Mucosa of gallbladder (tissue), 1 donor: ENCODE results near the gene PYM1. TPM values are rescaled to one million over a fixed set of nuclear protein-coding genes. Genes with fewer than 3 reads are reported as not detected.
"Not testable (repeated sequence)": the region's sequence is repeated elsewhere in the genome, so short reads cannot be mapped to it uniquely, and the experiment has no call there.

Experiments used
- DNase-seq: peaks from one replicate; pipeline ENCODE4 v3.0.0-alpha.2; 2020; ENCODE audit warnings: low spot score
- total RNA-seq: library from RNA; stranded (reverse); gene quantifications from one replicate; pipeline ENCODE4 v1.2.1, GENCODE V29; 2021
- donor health status: DM: no; HTN: no; CAD: no.

Gene PYM1
- total RNA-seq, 1 donor from 2014 or later, result 25.1 TPM

DNA sequence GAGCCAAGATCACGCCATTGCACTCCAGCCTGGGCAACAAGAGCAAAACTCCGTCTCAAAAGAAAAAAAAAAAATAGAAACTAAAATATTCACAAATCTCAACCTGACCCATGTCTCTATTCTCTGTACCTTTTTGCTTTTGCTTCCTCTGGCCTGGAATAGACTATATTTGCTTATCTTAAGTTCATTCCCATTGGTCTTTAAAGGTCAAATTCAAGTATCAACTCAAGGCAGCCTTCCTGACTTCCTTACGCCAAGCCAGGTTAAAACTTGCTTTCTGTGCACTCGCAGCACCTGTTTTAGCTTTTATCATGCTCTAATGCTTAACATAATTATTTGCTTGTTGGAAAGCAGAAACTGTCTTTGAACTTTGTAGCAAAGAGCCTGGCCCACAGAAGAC is 14.8 kb downstream of the PYM1 start:
- DNase-seq, result no peak

GRCh38 chr12:55909513-55909884 is 18.2 kb downstream of the PYM1 start:
- DNase-seq, result no peak

DNA sequence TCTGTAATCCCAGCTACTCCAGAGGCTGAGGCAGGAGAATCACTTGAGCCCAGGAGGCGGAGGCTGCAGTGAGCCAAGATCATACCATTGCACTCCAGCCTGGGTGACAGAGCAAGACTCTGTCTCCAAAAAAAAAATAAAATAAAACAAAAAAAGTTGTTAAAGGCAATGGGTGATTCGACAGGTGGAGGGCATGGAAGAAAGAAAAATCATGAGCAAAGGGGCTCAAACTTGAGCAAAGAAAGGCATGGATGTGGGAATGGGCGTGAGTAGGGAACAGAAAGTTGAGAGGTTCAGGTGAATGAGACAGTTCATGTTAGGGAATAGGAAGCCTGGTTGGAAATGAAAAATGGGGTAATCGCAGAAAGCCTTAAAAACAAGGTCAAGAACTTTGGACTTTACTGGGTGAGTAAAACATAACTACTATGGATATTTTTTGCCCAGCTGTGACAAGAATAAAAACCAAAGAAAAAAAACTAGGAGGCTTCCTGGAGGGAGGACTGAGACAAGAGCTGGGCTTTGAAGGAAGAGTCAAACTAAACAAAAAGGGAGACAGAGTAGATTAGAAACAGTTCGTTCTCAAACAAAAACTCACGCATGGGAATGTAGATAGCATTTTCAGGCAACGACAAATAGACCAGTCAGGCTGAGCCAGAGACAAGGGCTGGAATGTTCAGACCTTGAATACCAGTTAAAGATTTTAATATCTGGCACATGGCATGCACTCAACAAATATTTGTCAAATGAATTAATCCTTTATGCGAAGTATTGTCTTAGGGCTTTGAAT is 18.8 kb downstream of the PYM1 start:
- no peak for DNase-seq

GRCh38 chr12:55906056-55906455 is 21.6 kb downstream of the PYM1 start:
- DNase-seq, result no peak

- no peak for DNase-seq
These were observed 25.7 kb downstream of the PYM1 start for GRCh38 chr12:55901881-55902490.

DNA sequence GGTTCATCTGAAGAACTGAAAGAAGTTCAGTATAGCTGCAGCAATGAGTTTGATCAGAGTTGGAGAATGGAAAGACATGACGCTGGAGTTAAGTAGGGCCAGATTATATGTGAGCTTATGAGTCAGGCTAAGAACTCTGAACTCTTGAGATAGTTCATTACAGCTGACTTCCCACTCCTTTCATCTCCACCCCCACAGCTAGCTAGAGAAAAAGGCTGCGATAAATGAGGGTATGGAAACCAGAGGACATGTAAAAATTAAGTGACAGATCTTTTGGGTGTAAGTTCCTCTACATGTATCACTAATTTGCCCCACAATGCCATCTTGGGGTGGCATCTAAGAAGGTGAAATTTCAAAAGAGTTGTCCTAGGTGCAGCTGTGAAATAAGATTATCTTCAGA is 28.6 kb downstream of the PYM1 start:
- no peak for DNase-seq

GRCh38 chr12:55893723-55894122 is 34.0 kb downstream of the PYM1 start:
- no peak for DNase-seq

DNA sequence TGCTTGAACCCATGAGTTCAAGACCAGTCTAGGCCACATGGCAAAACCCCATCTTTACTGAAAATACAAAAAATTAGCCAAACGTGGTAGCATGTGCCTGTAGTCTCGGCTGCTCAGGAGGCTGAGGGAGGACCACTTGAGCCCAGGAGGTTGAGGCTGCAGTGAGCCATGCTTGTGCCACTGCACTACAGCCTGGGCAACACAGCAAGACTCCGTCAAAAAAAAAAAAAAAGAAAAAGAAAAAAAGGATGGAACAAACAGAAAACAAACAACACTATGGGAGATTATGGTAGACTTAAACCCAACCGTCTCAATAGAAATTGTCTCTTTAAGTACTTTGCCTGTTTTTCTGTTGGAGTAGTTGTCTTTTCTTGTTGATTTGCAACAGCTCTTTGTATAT is 36.4 kb downstream of the PYM1 start:
- DNase-seq, result no peak

- no peak for DNase-seq
These were observed 42.6 kb downstream of the PYM1 start for GRCh38 chr12:55885113-55885512.

GRCh38 chr12:55877824-55878223 is 49.9 kb downstream of the PYM1 start:
- no peak for DNase-seq

- DNase-seq, result no peak
These were observed 51.8 kb downstream of the PYM1 start for GRCh38 chr12:55875704-55876467.

- no peak for DNase-seq
These were observed 53.3 kb downstream of the PYM1 start for GRCh38 chr12:55874443-55874842.

GRCh38 chr12:55866454-55867004 is 61.2 kb downstream of the PYM1 start:
- not testable (repeated sequence) for DNase-seq

GRCh38 chr12:55865327-55865726 is 62.4 kb downstream of the PYM1 start:
- DNase-seq, result no peak

- DNase-seq, result not testable (repeated sequence)
These were observed 64.8 kb downstream of the PYM1 start for GRCh38 chr12:55862931-55863330.

DNA sequence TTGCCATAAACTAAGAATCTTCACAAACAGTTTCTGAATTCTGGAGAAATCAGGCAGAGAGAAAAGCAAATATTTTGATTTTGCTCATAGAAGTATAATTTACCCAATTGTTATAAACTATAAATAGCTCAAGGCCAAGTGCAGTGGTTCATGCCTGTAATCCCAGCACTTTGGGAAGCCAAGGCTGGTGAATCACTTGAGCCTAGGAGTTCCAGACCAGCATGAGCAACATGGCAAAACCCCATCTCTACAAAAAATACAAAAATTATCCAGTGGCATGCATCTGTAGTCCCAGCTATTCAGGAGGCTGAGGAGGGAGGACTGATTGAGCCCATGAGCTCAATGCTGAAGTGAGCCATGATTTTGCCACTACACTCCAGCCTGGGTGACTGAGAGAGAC is 65.4 kb downstream of the PYM1 start:
- no peak for DNase-seq

DNA sequence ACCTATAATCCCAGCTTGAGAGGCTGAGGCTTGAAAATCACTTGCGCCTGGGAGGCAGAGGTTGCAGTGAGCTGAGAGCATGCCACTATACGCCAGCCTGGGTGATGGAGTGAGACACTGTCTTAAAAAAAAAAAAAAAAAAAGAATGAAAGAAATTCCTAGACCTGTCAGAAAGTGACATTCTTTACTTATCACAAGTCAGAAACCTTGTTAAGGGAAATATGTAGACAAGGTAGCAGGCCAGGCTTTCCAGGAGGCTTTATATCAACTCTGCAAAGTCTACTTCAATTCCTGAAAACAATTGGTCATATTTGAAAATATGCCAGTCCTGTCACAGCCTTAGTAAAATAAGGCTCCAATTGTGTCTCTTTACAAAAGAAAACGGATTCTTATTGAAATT is 65.8 kb downstream of the PYM1 start:
- DNase-seq, result no peak

GRCh38 chr12:55861396-55861795 is 66.3 kb downstream of the PYM1 start:
- no peak for DNase-seq

DNA sequence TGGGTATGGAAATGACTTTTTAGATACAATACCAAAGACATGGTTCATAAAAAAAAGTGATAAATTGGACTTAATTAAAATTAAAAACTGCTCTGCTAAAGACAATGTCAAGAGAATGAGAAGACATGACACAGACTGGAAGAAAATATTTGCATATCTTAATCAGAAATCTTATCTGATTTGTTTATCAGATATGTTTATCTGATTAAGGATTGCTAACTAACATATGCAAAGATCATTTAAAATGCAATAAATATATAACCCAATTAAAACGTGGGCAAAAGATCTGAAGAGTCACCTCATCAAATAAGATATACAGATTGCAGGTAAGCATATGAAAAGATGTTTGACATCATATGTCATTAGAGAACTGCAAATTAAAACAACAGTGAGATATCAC is 75.0 kb downstream of the PYM1 start:
- DNase-seq, result no peak
